CD4-positive, alpha-beta T cell treated with Interleukin-15 for 4 hours (primary cell): ENCODE results near the gene FAM174B.

Experiments
- DNase-seq: peaks from one replicate; pipeline ENCODE4 v3.0.0-alpha.2; 2020; ENCODE audit warnings: low spot score

FAM174B gene

DNA sequence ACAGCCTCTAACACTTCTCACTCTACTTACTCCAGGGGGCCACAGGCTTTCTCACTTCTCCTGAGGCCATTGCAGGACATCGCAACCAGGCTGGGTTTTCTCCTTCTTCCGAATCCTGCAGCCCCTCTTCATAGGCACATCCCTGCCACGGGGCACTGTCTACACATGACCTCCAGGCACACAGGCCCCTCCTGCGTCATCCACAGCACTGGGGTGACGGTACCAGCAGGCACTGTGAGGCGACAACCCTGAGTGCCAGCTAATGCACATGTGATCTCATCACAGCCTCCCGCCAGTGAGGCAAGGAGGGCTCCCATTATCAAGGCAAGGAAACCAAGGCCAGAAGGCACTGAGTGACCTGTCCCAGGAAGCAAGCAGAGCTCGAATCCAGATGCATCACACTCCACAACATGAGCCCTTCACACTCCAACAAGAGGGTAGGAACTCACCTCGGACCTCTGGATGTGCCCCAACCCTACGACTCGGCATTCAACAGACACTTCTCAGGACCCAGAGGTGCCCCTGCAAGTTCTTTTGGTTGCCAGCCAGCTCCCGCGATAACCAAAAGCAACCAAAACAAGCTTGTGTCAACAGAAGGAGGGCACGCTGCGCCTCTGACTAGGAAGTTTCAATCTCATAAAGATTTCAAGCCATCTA is 16.7 kb downstream of the FAM174B start:
- no peak for DNase-seq

DNA sequence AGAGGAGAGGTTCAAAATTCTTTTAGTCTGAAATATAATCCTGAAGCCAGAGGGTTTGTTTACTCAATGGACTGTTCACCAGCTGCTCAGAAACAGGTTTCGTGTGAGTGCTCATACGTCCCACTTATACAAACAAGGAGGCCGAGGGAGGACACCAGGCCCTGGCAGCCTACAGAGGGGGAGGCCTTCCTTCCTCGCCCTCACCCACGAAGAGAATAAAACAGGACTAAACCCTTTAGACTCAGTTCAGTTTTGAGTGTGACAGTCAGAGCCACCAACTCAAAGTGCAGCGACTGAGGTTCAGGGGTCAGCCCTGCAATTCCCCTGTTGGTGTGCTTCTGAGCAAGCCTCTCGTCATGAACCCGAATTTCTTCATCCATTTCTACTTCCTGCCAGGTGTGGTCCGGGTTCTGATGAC is 17.3 kb downstream of the FAM174B start:
- DNase-seq: no peak

DNA sequence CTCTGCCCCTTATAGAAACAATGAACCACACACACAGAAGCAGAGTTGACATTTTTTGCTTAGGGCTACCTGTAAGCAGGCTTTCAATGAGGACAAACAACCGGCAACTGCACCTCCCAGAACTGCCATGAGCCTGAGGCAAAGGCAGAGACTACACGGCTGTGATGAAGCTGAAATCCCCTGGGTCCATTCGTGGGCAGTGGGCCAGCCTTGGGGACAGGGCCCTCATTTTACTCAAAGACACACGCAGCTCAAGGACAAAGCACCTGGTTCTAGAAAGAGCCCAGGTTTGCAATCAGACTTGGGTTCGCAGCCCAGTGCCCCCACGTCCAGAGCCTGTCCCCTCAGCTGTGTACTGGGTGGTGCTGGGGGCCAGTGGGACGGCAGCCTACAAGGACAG is 17.9 kb downstream of the FAM174B start:
- no peak for DNase-seq

DNA sequence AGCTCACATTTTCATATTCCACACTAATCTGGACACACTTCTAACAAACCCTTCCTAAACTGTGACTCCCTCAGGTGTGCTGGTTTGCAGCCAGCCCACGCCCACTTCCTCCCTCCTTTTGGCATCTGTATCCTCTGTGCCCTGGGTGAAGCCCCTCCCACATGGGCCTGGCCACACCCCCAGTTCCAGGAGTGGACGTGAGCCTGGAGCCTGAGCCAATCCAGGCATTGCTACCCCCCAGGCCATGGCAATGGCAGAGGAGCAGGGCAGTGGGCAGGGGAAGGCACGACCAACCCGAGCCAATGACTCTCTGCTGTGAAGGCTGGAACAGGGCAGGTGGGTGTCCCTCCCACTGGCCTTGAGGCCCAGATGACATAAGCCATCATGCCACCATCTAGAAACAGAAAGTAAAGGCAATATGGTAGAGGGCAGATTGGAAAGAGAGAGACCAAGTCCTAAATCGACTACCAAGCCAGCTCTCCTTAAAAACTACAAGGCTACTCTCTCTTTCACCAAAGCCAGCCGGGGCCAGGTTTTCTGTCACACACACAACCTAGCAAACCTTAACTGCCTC is 18.6 kb downstream of the FAM174B start:
- DNase-seq: no peak

DNA sequence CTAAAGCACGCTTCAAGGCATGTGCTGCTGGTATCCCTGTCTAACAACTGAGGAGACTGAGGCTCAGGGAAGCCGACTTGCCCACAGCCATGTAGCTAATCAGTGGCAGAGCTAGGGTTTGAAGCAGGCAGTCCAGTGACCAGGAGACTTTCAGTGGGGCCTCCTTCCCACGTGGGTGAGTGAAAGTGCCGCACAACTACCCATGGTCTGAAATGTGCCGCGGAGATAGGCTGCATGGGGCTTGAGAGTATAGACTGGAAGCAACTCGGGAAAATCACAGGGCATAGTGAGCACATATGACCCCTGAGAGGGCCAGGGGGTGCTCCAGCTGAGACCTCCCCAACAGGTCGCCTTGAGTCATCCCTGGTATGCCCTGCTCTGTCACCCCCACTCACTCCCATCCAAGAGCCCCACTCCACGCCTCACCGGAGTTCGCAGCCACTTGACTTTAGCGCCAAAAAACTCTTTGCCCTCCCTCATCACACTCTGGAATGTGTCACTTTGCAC is 19.1 kb downstream of the FAM174B start:
- DNase-seq: no peak

DNA sequence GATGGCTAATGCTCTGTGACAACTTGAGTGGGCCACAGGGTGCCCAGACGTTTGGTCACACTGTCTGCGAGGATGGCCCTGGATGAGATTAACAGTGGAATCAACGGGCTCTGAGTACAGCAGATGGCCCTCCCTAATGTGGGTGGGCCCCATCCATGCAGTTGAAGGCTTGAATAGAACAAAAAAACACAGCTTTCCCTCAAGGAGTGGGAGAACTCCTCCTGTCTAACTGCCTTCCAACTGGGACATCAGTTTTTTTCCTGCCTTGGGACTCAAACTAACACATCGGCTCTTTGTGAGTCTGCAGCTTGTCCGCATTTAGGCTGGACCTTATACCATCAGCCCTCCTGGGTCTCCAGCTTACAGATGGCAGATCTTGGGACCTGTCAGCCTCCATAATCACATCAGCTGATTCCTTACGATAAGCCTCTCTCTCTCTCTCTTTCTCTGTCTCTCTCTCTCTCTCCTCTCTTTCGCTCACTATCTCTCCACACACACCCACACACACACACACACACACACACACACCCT is 20.8 kb downstream of the FAM174B start:
- DNase-seq: no peak

DNA sequence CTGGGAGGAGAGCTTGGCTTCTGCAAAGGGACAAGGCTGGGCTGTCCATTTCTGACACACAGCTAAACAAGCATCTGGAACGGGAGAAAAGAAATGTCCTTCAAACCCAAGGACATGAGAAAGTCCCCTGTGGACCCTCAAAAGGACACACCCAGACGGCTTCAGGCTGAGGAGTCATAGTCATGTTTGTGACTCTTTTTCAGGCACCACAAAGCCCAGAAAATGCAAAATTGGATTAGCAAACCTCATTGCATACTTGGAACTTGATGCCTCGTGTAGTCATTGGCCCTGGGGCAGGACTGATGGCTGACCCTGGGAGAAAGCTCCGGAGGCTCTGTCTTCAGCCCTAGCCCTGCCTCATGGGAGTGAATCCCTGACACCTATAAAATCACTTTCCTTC is 21.5 kb downstream of the FAM174B start:
- DNase-seq: no peak

DNA sequence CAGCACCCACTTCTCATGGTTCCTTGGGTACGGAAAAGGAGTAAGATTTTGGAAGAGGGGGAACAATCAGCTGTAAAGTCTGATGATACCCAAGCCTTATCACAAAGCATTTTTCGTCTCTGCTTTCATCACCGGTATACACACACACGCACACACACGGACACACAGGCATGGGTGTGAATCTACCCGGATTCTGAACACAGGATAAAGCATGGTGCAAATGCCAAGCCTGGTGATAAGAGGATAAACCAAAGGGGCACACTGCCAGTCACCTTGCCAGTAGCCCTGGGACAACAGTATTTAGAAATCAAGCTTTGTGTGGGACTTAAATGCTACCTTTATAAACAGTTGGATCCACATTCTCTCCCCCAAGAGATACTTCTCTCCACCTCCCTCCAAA is 22.2 kb downstream of the FAM174B start:
- no peak for DNase-seq

DNA sequence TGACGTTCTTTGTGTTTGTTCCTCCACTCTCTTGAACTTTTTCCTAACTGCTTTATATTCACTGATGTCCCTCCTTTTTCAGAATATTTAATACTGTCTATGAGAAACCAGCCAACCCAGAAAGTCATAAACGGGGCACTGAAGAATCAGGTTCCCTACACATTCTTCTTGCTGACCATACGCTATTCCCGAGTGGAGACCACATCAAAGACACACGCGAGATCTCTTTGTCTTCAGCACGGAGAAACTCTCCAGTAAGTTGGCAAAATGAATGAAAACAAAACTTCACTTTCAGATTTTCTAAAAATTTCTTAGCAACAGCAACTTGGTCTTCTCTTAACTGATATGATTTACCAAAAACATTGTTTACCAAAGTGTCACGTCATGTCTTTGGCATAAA is 22.6 kb downstream of the FAM174B start:
- DNase-seq: no peak

DNA sequence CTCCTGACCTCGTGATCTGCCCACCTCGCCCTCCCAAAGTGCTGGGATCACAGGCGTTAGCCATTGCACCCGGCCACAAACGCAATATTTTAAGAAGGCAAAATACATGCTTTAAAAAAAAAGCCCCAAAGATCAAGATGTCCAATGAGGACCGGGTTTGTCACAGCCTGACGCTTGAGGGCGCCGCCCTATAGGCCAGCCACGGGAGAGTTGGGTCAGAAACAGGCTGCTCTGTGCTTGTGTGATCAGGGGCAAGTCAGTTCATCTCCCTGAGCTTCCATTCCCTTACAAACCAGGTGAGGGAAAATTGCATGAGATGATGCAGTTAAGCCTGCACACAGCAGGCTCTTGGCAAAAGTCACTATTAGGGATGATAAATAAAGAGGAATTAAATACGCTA is 23.9 kb downstream of the FAM174B start:
- DNase-seq: no peak

DNA sequence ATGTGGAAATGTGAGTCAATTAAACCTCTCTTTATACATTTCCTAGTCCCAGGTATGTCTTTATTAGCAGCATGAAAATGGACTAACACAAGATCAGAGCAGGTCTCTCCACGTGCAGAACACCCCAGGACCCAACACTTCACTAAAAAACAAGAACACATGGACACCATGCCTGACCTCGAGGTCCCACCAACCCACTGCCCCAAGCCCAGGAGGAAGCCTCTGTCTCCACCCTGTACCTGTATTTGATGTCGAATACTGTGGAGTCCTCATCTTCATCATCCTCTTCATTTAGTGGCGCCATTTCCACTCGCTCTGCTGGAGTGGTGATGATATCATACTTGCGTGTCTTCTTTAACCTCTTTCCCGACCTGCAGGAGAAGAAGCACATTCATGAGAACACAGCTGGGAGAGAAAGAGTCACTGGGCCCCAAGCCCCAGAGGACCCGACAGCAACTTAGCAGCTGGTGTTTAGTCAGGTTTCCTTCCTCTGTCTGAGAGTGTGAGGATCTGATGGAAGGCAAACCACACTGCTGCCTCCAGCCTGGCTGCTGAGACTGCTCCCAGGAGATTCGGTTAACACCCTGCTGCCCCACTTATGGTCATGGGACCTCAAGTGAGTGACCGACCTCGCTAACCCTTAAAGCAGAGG is 25.5 kb downstream of the FAM174B start:
- no peak for DNase-seq

DNA sequence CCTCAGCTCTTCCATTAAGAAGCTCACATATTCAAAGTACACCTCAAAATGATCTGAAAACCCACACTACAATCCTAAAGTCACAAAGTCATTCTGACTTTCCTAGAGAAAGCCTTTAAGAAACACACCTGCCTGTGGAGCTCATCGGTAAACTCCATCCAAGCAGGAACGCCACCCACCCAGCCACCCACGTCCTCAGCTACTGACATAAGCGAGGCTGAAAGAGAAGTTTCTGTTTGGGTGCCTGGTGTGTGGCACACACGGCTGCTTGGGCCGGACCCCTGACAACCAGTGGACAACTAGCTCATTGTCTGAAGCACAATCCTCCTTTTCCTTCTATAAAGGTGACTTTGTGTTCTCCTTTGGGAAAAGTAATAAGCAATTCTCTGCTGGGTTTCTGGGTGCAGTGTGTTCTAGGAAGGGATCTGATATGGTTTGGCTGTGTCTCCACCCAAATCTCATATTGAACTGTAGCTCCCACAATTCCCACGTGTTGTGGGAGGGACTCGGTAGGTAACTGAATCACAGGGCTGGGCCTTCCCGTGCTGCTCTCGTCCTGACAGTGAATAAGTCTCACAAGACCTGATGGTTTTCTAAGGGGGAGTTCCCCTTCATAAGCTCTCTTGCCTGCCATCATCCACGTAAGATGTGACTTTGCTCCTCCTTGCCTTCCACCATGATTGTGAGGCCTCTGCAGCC is 26.1 kb downstream of the FAM174B start:
- no peak for DNase-seq

DNA sequence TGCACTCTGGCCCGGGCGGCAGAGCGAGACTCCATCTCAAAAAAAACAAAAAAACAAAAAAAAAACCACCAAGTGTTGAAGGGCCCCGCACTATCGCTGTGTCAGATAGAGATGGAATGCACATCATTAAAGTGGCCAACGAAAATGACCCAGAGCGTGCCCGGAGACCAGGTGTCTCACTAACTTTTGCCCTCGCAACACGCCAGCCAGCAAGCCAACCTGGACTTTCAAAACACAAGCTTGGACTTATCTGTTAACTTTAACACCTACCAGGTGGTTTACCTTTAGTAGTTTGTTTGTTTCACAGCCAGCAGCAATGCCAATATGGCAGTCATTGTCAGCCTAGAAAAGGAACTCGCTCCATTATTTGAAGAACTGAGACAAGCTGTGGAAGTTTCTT is 28.6 kb downstream of the FAM174B start:
- DNase-seq: no peak

DNA sequence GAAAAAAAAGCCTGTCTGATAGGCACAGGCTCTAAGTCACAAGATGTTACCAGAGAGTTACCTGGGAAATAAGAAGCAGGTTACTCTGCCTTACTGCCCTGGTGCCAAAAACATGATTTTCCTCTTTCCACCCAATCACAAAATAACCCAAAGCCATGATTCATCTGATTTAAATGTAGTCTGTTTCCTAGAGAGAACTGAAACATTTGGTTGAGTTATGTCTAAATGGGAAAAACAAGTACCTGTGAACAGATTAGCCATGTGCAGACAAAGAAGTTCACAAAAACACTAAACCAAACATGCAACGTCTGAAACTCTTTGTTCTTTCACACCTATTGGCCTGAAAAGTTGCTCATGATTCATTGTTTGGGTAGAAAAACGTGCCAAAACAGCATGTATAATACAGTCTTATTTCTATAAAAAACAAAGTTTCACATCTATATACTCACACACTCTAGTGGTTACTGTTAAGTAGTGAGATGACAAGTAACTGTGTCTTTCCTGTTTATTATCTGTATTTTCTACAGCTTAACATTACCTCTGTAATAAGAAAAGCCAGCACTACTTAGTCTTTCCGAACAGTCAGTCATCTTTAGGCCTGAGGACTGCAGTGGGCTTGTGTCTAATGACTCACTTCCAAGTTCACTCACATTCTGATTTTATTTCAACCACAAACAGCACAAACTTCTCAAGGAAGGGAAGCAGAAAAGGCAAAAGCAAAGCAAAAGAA is 30.2 kb downstream of the FAM174B start:
- DNase-seq: no peak

DNA sequence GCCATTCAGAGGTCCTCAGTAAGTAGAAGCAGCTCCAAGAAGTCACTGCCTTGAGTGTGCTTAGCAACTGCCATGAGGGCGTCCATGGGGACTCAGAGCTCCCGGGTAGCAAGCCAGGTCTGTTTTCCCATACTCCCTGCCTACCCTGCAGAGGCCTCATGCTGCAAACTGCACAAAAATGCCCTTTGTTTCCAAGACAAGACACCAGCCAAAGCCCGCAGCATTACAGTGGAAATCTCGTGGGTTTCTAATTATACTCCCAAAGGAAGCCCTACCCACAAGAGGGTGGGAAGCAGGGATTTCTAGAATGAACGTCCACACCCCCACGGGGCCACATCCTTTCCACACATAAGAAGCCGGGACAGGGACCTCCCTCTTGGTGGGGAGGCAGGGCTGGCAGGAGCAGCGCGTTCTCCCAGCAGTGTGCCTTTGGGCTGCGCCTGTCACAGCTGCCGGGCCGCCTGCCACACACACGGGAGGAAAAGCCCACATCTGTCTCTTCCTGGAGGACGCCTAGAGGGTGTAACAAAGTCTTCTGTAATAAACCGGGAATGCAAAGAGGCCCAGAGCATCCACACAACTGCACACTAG is 31.1 kb downstream of the FAM174B start:
- DNase-seq: no peak

DNA sequence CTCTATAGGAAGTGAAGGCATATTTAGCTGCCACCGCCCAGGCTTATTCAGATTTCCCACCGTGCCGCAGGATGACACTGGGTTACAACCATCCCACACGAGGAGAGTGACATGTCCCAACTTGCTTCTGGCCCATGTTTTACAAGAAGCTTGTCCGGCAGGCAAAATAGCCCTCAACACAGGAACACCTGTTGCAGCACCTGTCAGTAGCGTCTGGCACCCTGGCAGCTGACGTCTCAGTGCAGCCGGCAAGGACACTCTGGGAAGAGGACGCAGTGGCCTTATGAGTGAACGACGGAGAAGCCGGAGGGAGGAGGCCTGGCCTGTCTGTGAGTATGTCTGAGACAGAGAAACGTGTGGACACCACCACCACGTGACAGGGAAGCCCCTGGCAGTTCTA is 32.1 kb downstream of the FAM174B start:
- DNase-seq: no peak

DNA sequence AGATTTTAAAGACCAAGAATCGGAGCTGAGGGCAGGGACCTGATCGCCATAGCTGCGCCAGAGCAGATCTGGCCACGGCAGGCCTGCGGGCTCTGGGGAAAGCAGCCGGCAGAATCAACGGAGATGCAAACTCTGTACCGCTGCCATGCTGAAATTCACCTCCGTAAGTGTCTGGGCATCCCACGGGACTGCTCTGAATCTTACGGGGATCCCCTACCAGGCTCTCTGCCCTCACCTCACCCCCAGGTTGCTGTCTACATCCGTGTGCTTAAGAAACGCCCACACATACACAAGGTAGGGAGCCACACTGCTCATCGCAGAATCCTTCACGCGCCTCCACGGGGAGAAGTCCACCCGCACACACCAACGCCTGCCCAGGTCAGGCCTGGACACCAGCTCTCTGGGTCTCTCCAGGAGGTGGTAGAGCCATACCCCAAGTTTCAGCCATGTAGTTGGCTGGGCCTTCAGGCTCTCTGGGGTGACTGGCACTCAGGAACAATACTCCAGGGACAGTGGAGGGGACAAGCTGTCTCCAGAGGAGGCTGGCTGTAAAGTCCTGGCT is 33.5 kb downstream of the FAM174B start:
- DNase-seq: no peak

DNA sequence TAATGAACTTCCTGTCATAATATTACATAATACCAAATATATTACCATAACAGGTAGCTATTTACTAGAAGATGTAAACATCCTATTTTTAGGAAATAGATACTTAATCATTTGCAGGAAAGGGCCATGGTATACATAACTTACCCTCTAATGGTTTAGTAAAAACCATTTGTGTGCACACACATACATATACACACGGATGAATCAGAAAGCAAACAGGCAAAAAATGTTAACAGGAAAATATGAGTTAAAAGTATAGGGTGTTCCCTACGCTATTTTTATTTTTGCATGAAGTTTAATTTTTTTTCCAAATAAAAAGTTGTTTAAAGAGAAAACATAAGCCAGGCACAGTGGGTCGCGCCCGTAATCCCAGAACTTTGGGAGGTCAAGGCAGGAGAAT is 34.6 kb downstream of the FAM174B start:
- DNase-seq: no peak

DNA sequence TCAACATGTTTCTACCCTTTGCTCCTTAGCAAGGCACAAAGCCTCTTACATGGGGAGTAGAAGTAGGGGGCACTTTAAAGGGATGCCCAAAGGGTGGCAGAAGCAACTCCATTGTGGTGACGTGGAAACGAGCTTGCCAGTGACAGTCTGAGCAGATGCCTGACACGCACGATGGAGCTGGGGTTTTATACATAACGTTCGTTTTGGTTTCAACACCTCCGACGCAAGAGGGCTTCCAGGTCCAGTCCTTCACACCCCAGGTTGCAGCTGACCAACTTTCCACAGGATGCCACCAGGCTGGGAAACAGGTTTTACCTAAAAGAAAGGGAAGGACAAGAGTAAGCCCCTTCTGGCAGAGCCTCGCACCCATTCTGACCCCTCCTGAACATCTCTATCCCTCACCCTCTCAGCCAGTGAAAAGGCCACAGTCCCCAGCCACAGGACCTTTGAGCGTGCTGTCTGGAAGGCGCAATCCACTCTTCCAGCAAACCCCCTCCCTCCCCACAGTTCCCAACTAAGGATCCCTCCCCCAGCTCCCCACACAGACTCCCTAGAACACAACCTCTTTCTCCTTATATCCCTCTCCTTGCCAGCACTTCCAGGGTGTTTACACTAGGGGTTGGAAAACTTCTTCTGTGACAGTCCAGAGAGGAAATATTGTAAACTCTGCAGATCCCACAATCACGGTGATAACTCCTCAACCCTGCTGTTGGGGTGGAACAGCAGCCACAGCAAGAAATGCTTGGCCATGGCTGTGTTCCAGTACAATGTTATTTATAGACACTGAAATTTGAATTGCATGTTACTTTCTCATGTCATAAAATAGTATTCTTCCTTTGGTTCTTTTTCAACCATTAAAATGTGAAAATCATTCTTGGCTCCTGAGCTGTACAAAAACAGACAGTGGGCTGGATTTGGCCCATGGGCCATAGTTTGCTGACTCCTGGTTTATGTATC is 36.2 kb downstream of the FAM174B start:
- no peak for DNase-seq
